ENCODE measurements around the gene MARCHF3.
A peak's percentile ranks its signal among the peaks of the same experiment; 100 is the strongest.
"Not testable (repeated sequence)": the region's sequence is repeated elsewhere in the genome, so short reads cannot be mapped to it uniquely, and the experiment has no call there.

The MARCHF3 gene

GRCh38 chr5:126912616-126913200 lies 117.7 kb downstream of the MARCHF3 start:
- no peak for DNase-seq

- DNase-seq: no peak
Observed at GRCh38 chr5:126911986-126912385, 118.4 kb downstream of the MARCHF3 start.

GRCh38 chr5:126909856-126910255 lies 120.5 kb downstream of the MARCHF3 start:
- DNase-seq: no peak

GRCh38 chr5:126904407-126904806 lies 126.0 kb downstream of the MARCHF3 start:
- not testable (repeated sequence) for DNase-seq

GRCh38 chr5:126900796-126901195 lies 129.6 kb downstream of the MARCHF3 start:
- no peak for DNase-seq

GRCh38 chr5:126899476-126899875 lies 130.9 kb downstream of the MARCHF3 start:
- no peak for DNase-seq

- no peak for DNase-seq
Observed at GRCh38 chr5:126897851-126898630, 132.3 kb downstream of the MARCHF3 start.

- DNase-seq: no peak
Observed at GRCh38 chr5:126896170-126896702, 134.1 kb downstream of the MARCHF3 start.

- DNase-seq: not testable (repeated sequence)
Observed at GRCh38 chr5:126895712-126896111, 134.6 kb downstream of the MARCHF3 start.

GRCh38 chr5:126890414-126890813 lies 139.9 kb downstream of the MARCHF3 start:
- DNase-seq: not testable (repeated sequence)

GRCh38 chr5:126888175-126888574 lies 142.2 kb downstream of the MARCHF3 start:
- DNase-seq: no peak

GRCh38 chr5:126884269-126884819 lies 146.0 kb downstream of the MARCHF3 start:
- DNase-seq: peak; percentile 11

- DNase-seq: no peak
Observed at GRCh38 chr5:126883564-126884245, 146.7 kb downstream of the MARCHF3 start.

- no peak for DNase-seq
Observed at GRCh38 chr5:126881821-126882600, 148.3 kb downstream of the MARCHF3 start.

- no peak for DNase-seq
Observed at GRCh38 chr5:126878634-126879033, 151.7 kb downstream of the MARCHF3 start.

- DNase-seq: no peak
Observed at GRCh38 chr5:126878085-126878484, 152.3 kb downstream of the MARCHF3 start.

- no peak for DNase-seq
Observed at GRCh38 chr5:126877602-126878001, 152.8 kb downstream of the MARCHF3 start.

GRCh38 chr5:126875303-126875785 lies 155.0 kb downstream of the MARCHF3 start:
- no peak for DNase-seq

GRCh38 chr5:126872561-126873354 lies 157.6 kb downstream of the MARCHF3 start:
- no peak for DNase-seq

- no peak for DNase-seq
Observed at GRCh38 chr5:126871441-126871840, 158.9 kb downstream of the MARCHF3 start.

GRCh38 chr5:126869005-126869451 lies 161.3 kb downstream of the MARCHF3 start:
- no peak for DNase-seq

All from GOT3 (cell line).